HepG2 (cell line): ENCODE results near the gene ANKRD52. TPM values are rescaled to one million over a fixed set of nuclear protein-coding genes. Genes with fewer than 3 reads are reported as not detected.

Experiments
- ATAC-seq: fragments of 200-7000 bp; cut with Tn5 transposase; 3 replicates; pipeline ENCODE4 v1.9.1; 2020; ENCODE audit warnings: mild to moderate bottlenecking, moderate library complexity
- BruUV-seq: library from RNA; stranded (reverse); fragments of 400-500 nt; replicated peaks from 2 replicates; lab custom pipeline; 2021; lab: Mats Ljungman, UMichigan
- CTCF ChIA-PET: fragments of 300-600 bp; formaldehyde crosslinking; extraction: SDS; loops from one replicate; lab custom pipeline; 2021; ENCODE audit warnings: low total read pairs, inconsistent platforms, low intra/inter-chr PET ratio; lab: Yijun Ruan, JAX
- POLR2A ChIA-PET: fragments of 350-600 bp; sonication (Branson Sonifier 250); formaldehyde crosslinking; loops from one replicate; lab custom pipeline; 2020; ENCODE audit warnings: antibody characterized with exemption, inconsistent platforms; lab: Yijun Ruan, JAX
- DNase-seq: peaks from one replicate; pipeline ENCODE4 v3.0.0-alpha.2; 2015; ENCODE audit warnings: low spot score
- FAIRE-seq: peaks from 3 replicates; lab custom pipeline; 2011; peaks lifted over from hg19 to GRCh38; lab: Jason Lieb, UNC
- H2AFZ ChIP-seq: one replicate; pipeline ENCODE4 v1.6.1; 2011; ENCODE audit warnings: low read length, inconsistent platforms
- H3K27ac ChIP-seq: fragments of 300-600 bp; 3 replicates; pipeline ENCODE4 v1.8.0; 2011; ENCODE audit warnings: mixed run types, mild to moderate bottlenecking, mixed read lengths, low read length, inconsistent platforms; ENCODE audit not compliant: insufficient read depth; ENCODE audit errors: extremely low read length
- H3K27me3 ChIP-seq, 2 experiments: fragments of 200-600 bp in 1 of 2; 2 replicates in 1 of 2; 3 replicates in 1 of 2; pipeline versions ENCODE4 v1.6.0 to v1.8.0; 2011; ENCODE audit warnings: low read length in 2 of 2, mild to moderate bottlenecking in 2 of 2, moderate library complexity in 2 of 2, inconsistent platforms in 1 of 2; ENCODE audit not compliant: insufficient read depth in 2 of 2, control insufficient read depth in 1 of 2
- H3K36me3 ChIP-seq, 2 experiments: fragments of 200-600 bp in 1 of 2; replicated peaks in 1 of 2; 2 replicates in 1 of 2; 3 replicates in 1 of 2; pipeline versions ENCODE4 v1.5.1 to v1.8.0; 2011; ENCODE audit warnings: low read length in 2 of 2, inconsistent platforms in 1 of 2; ENCODE audit not compliant: insufficient read depth in 2 of 2, control insufficient read depth in 1 of 2
- H3K4me1 ChIP-seq: 2 replicates; pipeline ENCODE4 v1.5.1; 2012; ENCODE audit warnings: low read length, inconsistent platforms; ENCODE audit not compliant: insufficient read depth
- H3K4me2 ChIP-seq: 2 replicates; pipeline ENCODE4 v1.6.0; 2011; ENCODE audit warnings: low read depth, low read length, inconsistent platforms
- H3K4me3 ChIP-seq, 3 experiments: fragments of 200-600 bp in 1 of 3; sonication (generic), shearing (Covaris generic) in 1 of 3; replicated peaks in 1 of 3; 2 replicates each; pipeline ENCODE4 v1.5.1; 2011 to 2016; ENCODE audit warnings: low read length in 3 of 3, inconsistent platforms in 2 of 3, low read depth in 2 of 3, mild to moderate bottlenecking in 2 of 3, control low read depth in 1 of 3, mixed read lengths in 1 of 3; ENCODE audit not compliant: insufficient read depth in 1 of 3
- H3K79me2 ChIP-seq: one replicate; pipeline ENCODE4 v1.6.1; 2011; ENCODE audit warnings: low read length, inconsistent platforms; ENCODE audit not compliant: insufficient read depth
- H3K9ac ChIP-seq: 2 replicates; pipeline ENCODE4 v1.6.0; 2011; ENCODE audit warnings: mild to moderate bottlenecking, low read depth, low read length, inconsistent platforms; ENCODE audit not compliant: insufficient read depth
- H3K9me3 ChIP-seq: 2 replicates; pipeline ENCODE4 v1.5.1; 2012; ENCODE audit warnings: mild to moderate bottlenecking, low read length
- H4K20me1 ChIP-seq: 2 replicates; pipeline ENCODE4 v1.6.0; 2011; ENCODE audit warnings: inconsistent platforms, mild to moderate bottlenecking, low read length, moderate library complexity; ENCODE audit not compliant: insufficient read depth
- CENPX ChIP-seq: sonication (generic); formaldehyde crosslinking; IDR thresholded peaks from 2 replicates; pipeline ENCODE4 v1.9.0; 2021; ENCODE audit warnings: mild to moderate bottlenecking, missing genetic modification reagents, moderate library complexity
- KAT7 ChIP-seq: IDR thresholded peaks from 2 replicates; pipeline ENCODE4 v1.6.1; 2018; ENCODE audit warnings: borderline replicate concordance, missing compliant biosample characterization
- MEIS1 ChIP-seq: sonication (generic); formaldehyde crosslinking; IDR thresholded peaks from 2 replicates; pipeline ENCODE4 v1.9.0; 2021; ENCODE audit warnings: mild to moderate bottlenecking, missing genetic modification reagents, moderate library complexity, borderline replicate concordance
- NBN ChIP-seq: fragments of 450-650 bp; conservative IDR thresholded peaks from 2 replicates; pipeline ENCODE4 v1.6.1; 2017
- PCBP2 ChIP-seq: fragments of 200-400 bp; formaldehyde crosslinking; optimal IDR thresholded peaks from 2 replicates; pipeline ENCODE3; 2018; ENCODE audit warnings: low read length, low read depth; ENCODE audit not compliant: poor library complexity, severe bottlenecking
- POLR2AphosphoS5 ChIP-seq: IDR thresholded peaks from 2 replicates; pipeline ENCODE4 v1.6.1; 2012; ENCODE audit warnings: low read depth, low read length
- RXRA ChIP-seq: sonication (generic); formaldehyde crosslinking; IDR thresholded peaks from 2 replicates; pipeline ENCODE4 v1.5.1; 2020; ENCODE audit warnings: missing genetic modification reagents
- ZNF143 ChIP-seq: sonication (generic); formaldehyde crosslinking; IDR thresholded peaks from 2 replicates; pipeline ENCODE4 v1.4.0; 2020; ENCODE audit warnings: missing genetic modification reagents
- ZSCAN29 ChIP-seq: sonication (generic); formaldehyde crosslinking; conservative IDR thresholded peaks from 2 replicates; pipeline ENCODE4 v1.4.0; 2020; ENCODE audit warnings: mild to moderate bottlenecking, missing genetic modification reagents
- WGBS: methylation state at CpG from one replicate; pipeline ENCODE4 v1.1.6; 2017; ENCODE audit warnings: low lambda C conversion rate; 5-methylcytosine and 5-hydroxymethylcytosine counted together
- in situ Hi-C: cut with HindIII; loops from 2 replicates; pipeline ENCODE4 v1.10.0; 2017; ENCODE audit warnings: low pct_unique_long_range_greater_than_20kb; ENCODE audit not compliant: extremely low pct_ligation_motif_present
- intact Hi-C: fragments of 100-400 bp; cut with micrococcal nuclease; formaldehyde crosslinking; loops from one replicate; pipeline ENCODE4 v1.10.0; 2022; ENCODE audit not compliant: unreplicated experiment
- polyA plus RNA-seq, 8 experiments: library from polyadenylated mRNA; depleted of rRNA in 3 of 8; stranded (reverse) in 7 of 8; unstranded in 1 of 8; fragments of >200 nt; fragmentation: Illumina TruSeq in 4 of 8; extraction: Trizol in 4 of 8; gene quantifications; 2 replicates each; pipeline versions ENCODE4 v1.2.1 to v1.2.3, GENCODE V29; 2011 to 2016; ENCODE audit warnings: low read depth in 4 of 8, missing spikeins in 1 of 8, mixed read lengths in 1 of 8; ENCODE audit not compliant: insufficient read depth in 1 of 8
- total RNA-seq, 5 experiments: library from RNA; depleted of rRNA; stranded (reverse); fragments of >200 nt; fragmentation: Illumina TruSeq; extraction: Trizol; gene quantifications; 2 replicates each; pipeline ENCODE4 v1.2.3, GENCODE V29; 2016; ENCODE audit warnings: low read depth in 1 of 5

ANKRD52 gene
- total and polyA plus RNA-seq, 2 of the 13 experiments (the other 11 are each of a cell fraction or from before 2014, with no cell fraction given): 7.8 to 9.2 TPM

GRCh38 chr12:56229916-56230431 lies 28.2 kb downstream of the ANKRD52 start, which contains the start of gene SLC39A5 (continued):
- TF ChIP-seq MEIS1 (CRISPR knock-in tag): 0 out of 2 replicates have a peak, but pooled peaks have one; percentile 45
- TF ChIP-seq RXRA (CRISPR knock-in tag): no peak
- no peak for TF ChIP-seq CENPX
- TF ChIP-seq NBN: no peak
- TF ChIP-seq PCBP2: peak; percentile 20
- TF ChIP-seq KAT7 (CRISPR knock-in tag): 0 out of 2 replicates have a peak, but pooled peaks have one; percentile 13
- TF ChIP-seq POLR2AphosphoS5: no peak

- FAIRE-seq: no peak
- Histone ChIP-seq H2AFZ (no peak overlapping the region), H3K4me1 (peaks cover 47% of the 10 kb centered on the region), H3K36me3 (no peaks in the 10 kb centered on the region; a peak in 2 of 5 replicates), H3K27ac (peak overlapping the region; percentile 99), H3K79me2 (peaks cover 24% of the 10 kb centered on the region), H3K4me3 (no peak overlapping the region), H3K27me3 (no peaks in the 10 kb centered on the region), H4K20me1 (no peaks in the 10 kb centered on the region), H3K4me2 (no peak overlapping the region), H3K9ac (no peak overlapping the region), H3K9me3 (no peaks in the 10 kb centered on the region)
- TF ChIP-seq ZNF143 (CRISPR knock-in tag): no peak
- TF ChIP-seq ZSCAN29 (CRISPR knock-in tag): no peak
- in situ Hi-C loops (no loop called here), intact Hi-C loops (no loop called here)
- no peak for ATAC-seq
- no peak for DNase-seq
- whole genome bisulfite sequencing: 96% methylated on average over 7 of the region's 7 CpGs
- BruUV-seq: no TSS peak
- POLR2A ChIA-PET: interaction anchor here (0.8 to 5.8 kb wide), 2 partner anchors 8 to 101 kb away, joined by 3 to 96 read pairs; partner anchors contain the start of genes ESYT1 and RNF41
- CTCF ChIA-PET: interaction anchor here (1.3 kb wide), 1 partner anchor 29 kb away, joined by 6 read pairs; the partner anchor contains the start of gene ANKRD52
Observed at GRCh38 chr12:56229082-56229481, 29.1 kb downstream of the ANKRD52 start.
